Ramos (cell line): ENCODE results near the gene OR5K1.

Experiments used
- in situ Hi-C: fragments of 300-500 bp; cut with MboI; formaldehyde crosslinking; loops from one replicate; pipeline ENCODE4 v1.14.3; 2022; ENCODE audit warnings: low sequenced_read_pairs; ENCODE audit not compliant: unreplicated experiment

The OR5K1 gene

GRCh38 chr3:98462901-98463300, at the start of gene OR5K1:
TSS of gene OR5K1 (plus strand) at chr3:98463201. CDS start at chr3:98469577, 6,376 bp downstream.
- in situ Hi-C loops = no loop called here

GRCh38 chr3:98432575-98432974, 30.4 kb upstream of the OR5K1 start:
- in situ Hi-C loops = no loop called here

GRCh38 chr3:98433764-98434163, 29.2 kb upstream of the OR5K1 start:
- in situ Hi-C loops = no loop called here

- in situ Hi-C loops = no loop called here
These were observed 28.6 kb upstream of the OR5K1 start for GRCh38 chr3:98434412-98434811.

GRCh38 chr3:98440283-98440682, 22.7 kb upstream of the OR5K1 start:
- in situ Hi-C loops = no loop called here

GRCh38 chr3:98445949-98446406, 17.0 kb upstream of the OR5K1 start:
- in situ Hi-C loops = no loop called here

- in situ Hi-C loops = no loop called here
These were observed 13.3 kb upstream of the OR5K1 start for GRCh38 chr3:98449606-98450193.

GRCh38 chr3:98450372-98450771, 12.6 kb upstream of the OR5K1 start:
- in situ Hi-C loops = no loop called here

GRCh38 chr3:98453827-98454226, 9.2 kb upstream of the OR5K1 start:
- in situ Hi-C loops = no loop called here

GRCh38 chr3:98454929-98455328, 8.1 kb upstream of the OR5K1 start:
- in situ Hi-C loops = no loop called here

- in situ Hi-C loops = no loop called here
These were observed 5.5 kb upstream of the OR5K1 start for GRCh38 chr3:98457543-98457942.

GRCh38 chr3:98460220-98460619, 2.8 kb upstream of the OR5K1 start:
- in situ Hi-C loops = no loop called here

- in situ Hi-C loops = no loop called here
These were observed 19.9 kb downstream of the OR5K1 start for GRCh38 chr3:98482717-98483482.

GRCh38 chr3:98483626-98484025, 20.6 kb downstream of the OR5K1 start:
- in situ Hi-C loops = no loop called here

- in situ Hi-C loops = no loop called here
These were observed 34.4 kb downstream of the OR5K1 start, which contains the start of gene OR5K2 for GRCh38 chr3:98497381-98497780. TSS of gene OR5K2 (plus strand) at chr3:98497681. CDS start at chr3:98497681, 0 bp downstream.

- in situ Hi-C loops = no loop called here
These were observed 37.0 kb downstream of the OR5K1 start for GRCh38 chr3:98500019-98500418.

GRCh38 chr3:98501270-98501669, 38.3 kb downstream of the OR5K1 start:
- in situ Hi-C loops = no loop called here

GRCh38 chr3:98501863-98502576, 39.0 kb downstream of the OR5K1 start:
- in situ Hi-C loops = no loop called here

GRCh38 chr3:98504539-98504938, 41.5 kb downstream of the OR5K1 start:
- in situ Hi-C loops = no loop called here

GRCh38 chr3:98508582-98508981, 45.6 kb downstream of the OR5K1 start:
- in situ Hi-C loops = no loop called here

- in situ Hi-C loops = no loop called here
These were observed 49.6 kb downstream of the OR5K1 start for GRCh38 chr3:98512576-98512975.
